Measurements from ENCODE around the gene SYNPR.

GRCh38 chr3:63228677-63229076 lies 49.4 kb upstream of the SYNPR start:
- peak; percentile 73 for TF ChIP-seq CTCF (IDR thresholded peaks at IDR 0.05; ENCODE audit: low read depth, low read length)
- TF ChIP-seq EZH2phosphoT487 (IDR thresholded peaks at IDR 0.05; ENCODE audit: low read depth) = no peak
